ENCODE data around the gene TMEM181.
"Not testable (repeated sequence)": the region's sequence is repeated elsewhere in the genome, so short reads cannot be mapped to it uniquely, and the experiment has no call there.

The TMEM181 gene

GRCh38 chr6:158663625-158664165 lies 103.8 kb downstream of the TMEM181 start:
- DNase-seq: no peak

GRCh38 chr6:158665332-158665731 lies 105.4 kb downstream of the TMEM181 start:
- no peak for DNase-seq

- DNase-seq: no peak
These were observed 106.9 kb downstream of the TMEM181 start for GRCh38 chr6:158666628-158667359.

- DNase-seq: no peak
These were observed 107.6 kb downstream of the TMEM181 start for GRCh38 chr6:158667360-158667981.

- DNase-seq: no peak
These were observed 108.8 kb downstream of the TMEM181 start for GRCh38 chr6:158668707-158669103.

GRCh38 chr6:158669145-158670035 lies 109.5 kb downstream of the TMEM181 start:
- no peak for DNase-seq

- DNase-seq: not testable (repeated sequence)
These were observed 112.2 kb downstream of the TMEM181 start for GRCh38 chr6:158672119-158672518.

GRCh38 chr6:158672726-158673125 lies 112.8 kb downstream of the TMEM181 start:
- DNase-seq: no peak

- DNase-seq: no peak
These were observed 114.6 kb downstream of the TMEM181 start for GRCh38 chr6:158674342-158675131.

- DNase-seq: not testable (repeated sequence)
These were observed 117.2 kb downstream of the TMEM181 start for GRCh38 chr6:158677094-158677493.

- DNase-seq: no peak
These were observed 118.2 kb downstream of the TMEM181 start for GRCh38 chr6:158677906-158678578.

- DNase-seq: no peak
These were observed 120.1 kb downstream of the TMEM181 start for GRCh38 chr6:158680015-158680414.

- DNase-seq: no peak
These were observed 120.6 kb downstream of the TMEM181 start for GRCh38 chr6:158680481-158680880.

GRCh38 chr6:158684311-158684710 lies 124.4 kb downstream of the TMEM181 start:
- DNase-seq: no peak

GRCh38 chr6:158684745-158685324 lies 124.9 kb downstream of the TMEM181 start:
- no peak for DNase-seq
